HEK293 (cell line): ENCODE measurements around the gene NLRP4.

Experiments
- CTCF ChIA-PET: fragments of 350-600 bp; formaldehyde crosslinking; extraction: SDS; loops from one replicate; lab custom pipeline; 2021; ENCODE audit warnings: antibody characterized with exemption; lab: Yijun Ruan, JAX
- POLR2A ChIA-PET: fragments of 300-600 bp; formaldehyde crosslinking; extraction: SDS; loops from one replicate; lab custom pipeline; 2020; ENCODE audit warnings: antibody characterized with exemption, inconsistent platforms; lab: Yijun Ruan, JAX
- H3K27ac ChIP-seq: fragments of 200-500 bp; sonication (Bioruptor generic); 2 replicates; pipeline ENCODE4 v1.5.1; 2014; ENCODE audit warnings: low read depth, low read length, control low read depth, inconsistent platforms; ENCODE audit errors: extremely low read depth
- H3K36me3 ChIP-seq, 2 experiments: fragments of 200-500 bp in 1 of 2; sonication (Bioruptor generic) in 1 of 2; 1 replicate in 1 of 2; 2 replicates in 1 of 2; pipeline ENCODE4 v1.5.1; 2014 to 2017; ENCODE audit warnings: inconsistent platforms in 2 of 2, low read length in 2 of 2; ENCODE audit not compliant: control insufficient read depth in 2 of 2, insufficient read depth in 1 of 2
- H3K4me1 ChIP-seq: fragments of 200-500 bp; sonication (Bioruptor generic); 2 replicates; pipeline ENCODE4 v1.5.1; 2014; ENCODE audit warnings: mild to moderate bottlenecking, low read length, inconsistent platforms; ENCODE audit not compliant: control insufficient read depth, insufficient read depth
- H3K4me3 ChIP-seq: 2 replicates; pipeline ENCODE4 v1.5.1; 2011; ENCODE audit warnings: low read depth, mild to moderate bottlenecking, control low read depth, low read length, moderate library complexity
- H3K9me3 ChIP-seq: fragments of 200-500 bp; sonication (Bioruptor generic); 2 replicates; pipeline ENCODE4 v1.5.1; 2014; ENCODE audit warnings: low read depth, low read length, inconsistent platforms; ENCODE audit not compliant: control insufficient read depth, insufficient read depth
- GLIS1 ChIP-seq: fragments of 450-650 bp; formaldehyde crosslinking; IDR thresholded peaks from 2 replicates; pipeline ENCODE4 v1.5.1; 2016; ENCODE audit warnings: missing biosample characterization, missing genetic modification characterization
- HOXA7 ChIP-seq: sonication (generic); formaldehyde crosslinking; IDR thresholded peaks from 2 replicates; pipeline ENCODE4 v1.8.1; 2022; ENCODE audit warnings: missing genetic modification reagents, borderline replicate concordance
- KLF7 ChIP-seq: fragments of 450-650 bp; formaldehyde crosslinking; IDR thresholded peaks from 2 replicates; pipeline ENCODE4 v1.5.1; 2016; ENCODE audit warnings: missing biosample characterization, missing genetic modification characterization, borderline replicate concordance
- MEIS1 ChIP-seq: sonication (generic); formaldehyde crosslinking; IDR thresholded peaks from 2 replicates; pipeline ENCODE4 v1.8.1; 2022; ENCODE audit warnings: missing genetic modification reagents, mild to moderate bottlenecking, borderline replicate concordance
- MYNN ChIP-seq: fragments of 450-650 bp; formaldehyde crosslinking; IDR thresholded peaks from 2 replicates; pipeline ENCODE4 v1.5.1; 2016; ENCODE audit warnings: missing biosample characterization, missing genetic modification characterization, borderline replicate concordance
- OVOL3 ChIP-seq: fragments of 450-650 bp; formaldehyde crosslinking; IDR thresholded peaks from 2 replicates; pipeline ENCODE4 v1.5.1; 2016; ENCODE audit warnings: missing biosample characterization, missing genetic modification characterization
- SALL2 ChIP-seq: fragments of 450-650 bp; formaldehyde crosslinking; IDR thresholded peaks from 2 replicates; pipeline ENCODE4 v1.5.0; 2017; ENCODE audit warnings: missing biosample characterization, mild to moderate bottlenecking, missing genetic modification characterization, borderline replicate concordance
- SCRT2 ChIP-seq: fragments of 450-650 bp; formaldehyde crosslinking; IDR thresholded peaks from 2 replicates; pipeline ENCODE4 v1.5.1; 2016; ENCODE audit warnings: missing biosample characterization, missing genetic modification characterization
- SP2 ChIP-seq: fragments of 450-650 bp; formaldehyde crosslinking; IDR thresholded peaks from 2 replicates; pipeline ENCODE4 v1.5.1; 2016; ENCODE audit warnings: missing biosample characterization, missing genetic modification characterization
- ZFP3 ChIP-seq: fragments of 450-650 bp; formaldehyde crosslinking; IDR thresholded peaks from 2 replicates; pipeline ENCODE4 v1.5.1; 2016; ENCODE audit warnings: low read depth, missing biosample characterization, missing genetic modification characterization
- ZFP69B ChIP-seq: fragments of 450-650 bp; formaldehyde crosslinking; IDR thresholded peaks from 2 replicates; pipeline ENCODE4 v1.5.1; 2016; ENCODE audit warnings: missing biosample characterization, missing genetic modification characterization
- ZNF169 ChIP-seq: fragments of 450-650 bp; formaldehyde crosslinking; IDR thresholded peaks from 2 replicates; pipeline ENCODE4 v1.5.1; 2016; ENCODE audit warnings: missing biosample characterization, missing genetic modification characterization
- ZNF292 ChIP-seq: fragments of 450-650 bp; formaldehyde crosslinking; IDR thresholded peaks from 2 replicates; pipeline ENCODE4 v1.5.1; 2016; ENCODE audit warnings: low read depth, missing biosample characterization, missing genetic modification characterization, borderline replicate concordance
- ZNF473 ChIP-seq: fragments of 450-650 bp; formaldehyde crosslinking; IDR thresholded peaks from 2 replicates; pipeline ENCODE4 v1.5.1; 2017; ENCODE audit warnings: missing biosample characterization, missing genetic modification characterization
- ZNF558 ChIP-seq: fragments of 450-650 bp; formaldehyde crosslinking; IDR thresholded peaks from 2 replicates; pipeline ENCODE4 v1.5.1; 2016; ENCODE audit warnings: missing biosample characterization, missing genetic modification characterization
- ZNF585B ChIP-seq: fragments of 450-650 bp; formaldehyde crosslinking; IDR thresholded peaks from 2 replicates; pipeline ENCODE4 v1.5.1; 2016; ENCODE audit warnings: missing biosample characterization, missing genetic modification characterization
- ZNF626 ChIP-seq: fragments of 450-650 bp; sonication (Bioruptor Pico); formaldehyde crosslinking; IDR thresholded peaks from 2 replicates; pipeline ENCODE4 v1.5.1; 2018; ENCODE audit warnings: missing biosample characterization, missing genetic modification characterization, inconsistent platforms
- ZNF660 ChIP-seq: fragments of 450-650 bp; IDR thresholded peaks from 2 replicates; pipeline ENCODE4 v1.5.1; 2018; ENCODE audit warnings: missing biosample characterization, mild to moderate bottlenecking, missing genetic modification characterization
- ZNF747 ChIP-seq: fragments of 450-650 bp; formaldehyde crosslinking; IDR thresholded peaks from 2 replicates; pipeline ENCODE4 v1.5.1; 2016; ENCODE audit warnings: missing biosample characterization, missing genetic modification characterization
- ZNF785 ChIP-seq: fragments of 450-650 bp; formaldehyde crosslinking; IDR thresholded peaks from 2 replicates; pipeline ENCODE4 v1.5.1; 2016; ENCODE audit warnings: missing biosample characterization, missing genetic modification characterization
- ZNF792 ChIP-seq: fragments of 450-650 bp; formaldehyde crosslinking; IDR thresholded peaks from 2 replicates; pipeline ENCODE4 v1.5.1; 2016; ENCODE audit warnings: missing biosample characterization, missing genetic modification characterization
- TF ChIP-seq, protein P1 (sequence below): fragments of 450-650 bp; IDR thresholded peaks from 2 replicates; pipeline ENCODE4 v1.5.1; 2018; ENCODE audit warnings: missing biosample characterization, mild to moderate bottlenecking, missing genetic modification characterization
- TF ChIP-seq, protein P2 (sequence below): fragments of 450-650 bp; formaldehyde crosslinking; IDR thresholded peaks from 2 replicates; pipeline ENCODE4 v1.5.1; 2016; ENCODE audit warnings: missing biosample characterization, missing genetic modification characterization, low read depth
- TF ChIP-seq, protein P3 (sequence below): fragments of 450-650 bp; formaldehyde crosslinking; IDR thresholded peaks from 2 replicates; pipeline ENCODE4 v1.5.1; 2017; ENCODE audit warnings: missing biosample characterization, missing genetic modification characterization
- TF ChIP-seq, protein P4 (sequence below): fragments of 450-650 bp; formaldehyde crosslinking; optimal IDR thresholded peaks from 2 replicates; pipeline ENCODE3; 2016; ENCODE audit warnings: missing biosample characterization, mild to moderate bottlenecking, missing genetic modification characterization

NLRP4 gene

DNA sequence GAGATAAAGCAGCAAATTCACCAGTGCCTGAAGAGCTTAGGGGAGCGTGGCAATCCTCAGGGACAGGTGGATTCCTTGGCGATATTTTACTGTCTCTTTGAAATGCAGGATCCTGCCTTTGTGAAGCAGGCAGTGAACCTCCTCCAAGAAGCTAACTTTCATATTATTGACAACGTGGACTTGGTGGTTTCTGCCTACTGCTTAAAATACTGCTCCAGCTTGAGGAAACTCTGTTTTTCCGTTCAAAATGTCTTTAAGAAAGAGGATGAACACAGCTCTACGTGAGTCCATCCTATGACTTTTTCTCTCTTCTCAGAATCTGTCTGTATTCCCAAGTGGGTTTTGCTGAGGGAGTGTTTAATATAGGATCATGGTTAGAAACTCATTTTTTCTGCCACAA lies 22.6 kb downstream of the NLRP4 start:
- no peaks in the 10 kb centered on the region for H3K36me3 ChIP-seq
- no peak for TF ChIP-seq MYNN (tag by site-specific recombination)
- no peak for TF ChIP-seq ZNF785 (tag by site-specific recombination)
- TF ChIP-seq SCRT2 (tag by site-specific recombination): no peak
- no peak for TF ChIP-seq ZNF747 (tag by site-specific recombination)
- TF ChIP-seq ZNF169 (tag by site-specific recombination): no peak
- no peak for TF ChIP-seq ZNF585B (tag by site-specific recombination)
- TF ChIP-seq, all 188 proteins: peak for 0
- ChIA-PET CTCF (interaction anchor here (0.6 kb wide), 1 partner anchor 83 kb away, joined by 6 read pairs; no protein-coding TSS in a partner anchor), POLR2A (no interaction called here)
- no peaks in the 10 kb centered on the region for H3K4me1 ChIP-seq
- no peaks in the 10 kb centered on the region for H3K9me3 ChIP-seq
- no peak overlapping the region for H3K27ac ChIP-seq
- H3K4me3 ChIP-seq: no peak overlapping the region

DNA sequence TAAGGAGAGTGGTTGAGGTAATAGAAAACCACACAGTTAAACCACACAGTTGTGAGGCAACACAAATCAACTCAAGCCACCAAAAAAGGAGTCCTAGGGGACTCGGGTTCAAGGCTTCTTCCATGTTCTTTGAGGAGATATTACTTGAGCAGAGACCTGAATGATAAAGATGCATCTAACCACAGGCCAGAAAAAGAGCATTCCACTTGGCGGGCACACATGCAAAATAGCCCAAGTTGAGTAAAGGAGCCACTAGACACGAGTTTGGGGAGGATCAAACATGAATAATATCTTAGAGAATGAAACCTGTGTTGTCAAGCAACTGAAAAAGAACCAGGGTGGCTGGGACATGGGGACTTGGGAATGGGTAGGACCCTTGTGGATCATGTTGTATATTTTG lies 30.2 kb downstream of the NLRP4 start:
- Histone ChIP-seq H3K4me1 (no peaks in the 10 kb centered on the region), H3K36me3 (no peaks in the 10 kb centered on the region), H3K9me3 (no peaks in the 10 kb centered on the region), H3K4me3 (no peak overlapping the region)
- CTCF ChIA-PET: no interaction called here
- POLR2A ChIA-PET: no interaction called here
- TF ChIP-seq MEIS1 (CRISPR knock-in tag) (no peak), ZNF558 (tag by site-specific recombination) (no peak), OVOL3 (tag by site-specific recombination) (no peak), ZNF792 (tag by site-specific recombination) (no peak), GLIS1 (no peak), ZNF626 (tag by site-specific recombination) (no peak), ZNF292 (tag by site-specific recombination) (no peak)
- TF ChIP-seq, protein P1, sequence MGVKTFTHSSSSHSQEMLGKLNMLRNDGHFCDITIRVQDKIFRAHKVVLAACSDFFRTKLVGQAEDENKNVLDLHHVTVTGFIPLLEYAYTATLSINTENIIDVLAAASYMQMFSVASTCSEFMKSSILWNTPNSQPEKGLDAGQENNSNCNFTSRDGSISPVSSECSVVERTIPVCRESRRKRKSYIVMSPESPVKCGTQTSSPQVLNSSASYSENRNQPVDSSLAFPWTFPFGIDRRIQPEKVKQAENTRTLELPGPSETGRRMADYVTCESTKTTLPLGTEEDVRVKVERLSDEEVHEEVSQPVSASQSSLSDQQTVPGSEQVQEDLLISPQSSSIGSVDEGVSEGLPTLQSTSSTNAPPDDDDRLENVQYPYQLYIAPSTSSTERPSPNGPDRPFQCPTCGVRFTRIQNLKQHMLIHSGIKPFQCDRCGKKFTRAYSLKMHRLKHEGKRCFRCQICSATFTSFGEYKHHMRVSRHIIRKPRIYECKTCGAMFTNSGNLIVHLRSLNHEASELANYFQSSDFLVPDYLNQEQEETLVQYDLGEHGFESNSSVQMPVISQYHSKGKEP (tag by site-specific recombination): no peak
- TF ChIP-seq, protein P2, sequence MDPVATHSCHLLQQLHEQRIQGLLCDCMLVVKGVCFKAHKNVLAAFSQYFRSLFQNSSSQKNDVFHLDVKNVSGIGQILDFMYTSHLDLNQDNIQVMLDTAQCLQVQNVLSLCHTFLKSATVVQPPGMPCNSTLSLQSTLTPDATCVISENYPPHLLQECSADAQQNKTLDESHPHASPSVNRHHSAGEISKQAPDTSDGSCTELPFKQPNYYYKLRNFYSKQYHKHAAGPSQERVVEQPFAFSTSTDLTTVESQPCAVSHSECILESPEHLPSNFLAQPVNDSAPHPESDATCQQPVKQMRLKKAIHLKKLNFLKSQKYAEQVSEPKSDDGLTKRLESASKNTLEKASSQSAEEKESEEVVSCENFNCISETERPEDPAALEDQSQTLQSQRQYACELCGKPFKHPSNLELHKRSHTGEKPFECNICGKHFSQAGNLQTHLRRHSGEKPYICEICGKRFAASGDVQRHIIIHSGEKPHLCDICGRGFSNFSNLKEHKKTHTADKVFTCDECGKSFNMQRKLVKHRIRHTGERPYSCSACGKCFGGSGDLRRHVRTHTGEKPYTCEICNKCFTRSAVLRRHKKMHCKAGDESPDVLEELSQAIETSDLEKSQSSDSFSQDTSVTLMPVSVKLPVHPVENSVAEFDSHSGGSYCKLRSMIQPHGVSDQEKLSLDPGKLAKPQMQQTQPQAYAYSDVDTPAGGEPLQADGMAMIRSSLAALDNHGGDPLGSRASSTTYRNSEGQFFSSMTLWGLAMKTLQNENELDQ: no peak
- TF ChIP-seq, all 188 proteins: peak for 0
- no peak overlapping the region for H3K27ac ChIP-seq

DNA sequence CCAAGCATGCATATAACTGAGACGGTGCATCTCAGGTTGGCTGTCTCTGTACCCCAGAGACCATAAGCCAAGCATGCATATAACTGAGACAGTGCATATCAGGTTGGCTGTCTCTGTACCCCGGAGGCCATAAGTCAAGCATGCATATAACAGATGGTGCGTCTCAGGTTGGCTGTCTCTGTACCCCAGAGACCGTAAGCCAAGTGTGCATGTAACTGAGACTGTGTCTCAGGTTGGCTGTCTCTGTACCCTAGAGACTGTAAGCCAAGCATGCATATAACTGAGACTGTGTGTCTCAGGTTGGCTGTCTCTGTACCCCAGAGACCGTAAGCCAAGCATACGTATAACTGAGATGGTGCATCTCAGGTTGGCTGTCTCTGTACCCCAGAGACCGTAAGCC lies 30.8 kb downstream of the NLRP4 start:
- ChIA-PET POLR2A (no interaction called here), CTCF (interaction anchor here (0.7 kb wide), 1 partner anchor 289 kb away, joined by 3 read pairs; no protein-coding TSS in a partner anchor)
- no peaks in the 10 kb centered on the region for H3K4me1 ChIP-seq
- no peaks in the 10 kb centered on the region for H3K36me3 ChIP-seq
- no peak overlapping the region for H3K4me3 ChIP-seq
- H3K27ac ChIP-seq: no peak overlapping the region
- no peaks in the 10 kb centered on the region for H3K9me3 ChIP-seq
- no peak for TF ChIP-seq ZNF473
- TF ChIP-seq HOXA7 (CRISPR knock-in tag): no peak
- TF ChIP-seq ZNF660 (tag by site-specific recombination): no peak
- no peak for TF ChIP-seq ZFP69B
- TF ChIP-seq, protein P3, sequence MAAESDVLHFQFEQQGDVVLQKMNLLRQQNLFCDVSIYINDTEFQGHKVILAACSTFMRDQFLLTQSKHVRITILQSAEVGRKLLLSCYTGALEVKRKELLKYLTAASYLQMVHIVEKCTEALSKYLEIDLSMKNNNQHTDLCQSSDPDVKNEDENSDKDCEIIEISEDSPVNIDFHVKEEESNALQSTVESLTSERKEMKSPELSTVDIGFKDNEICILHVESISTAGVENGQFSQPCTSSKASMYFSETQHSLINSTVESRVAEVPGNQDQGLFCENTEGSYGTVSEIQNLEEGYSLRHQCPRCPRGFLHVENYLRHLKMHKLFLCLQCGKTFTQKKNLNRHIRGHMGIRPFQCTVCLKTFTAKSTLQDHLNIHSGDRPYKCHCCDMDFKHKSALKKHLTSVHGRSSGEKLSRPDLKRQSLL: no peak
- TF ChIP-seq KLF7 (tag by site-specific recombination): no peak
- no peak for TF ChIP-seq ZNF585B (tag by site-specific recombination)
- TF ChIP-seq ZFP3: no peak
- TF ChIP-seq SALL2: no peak
- TF ChIP-seq, protein P4, sequence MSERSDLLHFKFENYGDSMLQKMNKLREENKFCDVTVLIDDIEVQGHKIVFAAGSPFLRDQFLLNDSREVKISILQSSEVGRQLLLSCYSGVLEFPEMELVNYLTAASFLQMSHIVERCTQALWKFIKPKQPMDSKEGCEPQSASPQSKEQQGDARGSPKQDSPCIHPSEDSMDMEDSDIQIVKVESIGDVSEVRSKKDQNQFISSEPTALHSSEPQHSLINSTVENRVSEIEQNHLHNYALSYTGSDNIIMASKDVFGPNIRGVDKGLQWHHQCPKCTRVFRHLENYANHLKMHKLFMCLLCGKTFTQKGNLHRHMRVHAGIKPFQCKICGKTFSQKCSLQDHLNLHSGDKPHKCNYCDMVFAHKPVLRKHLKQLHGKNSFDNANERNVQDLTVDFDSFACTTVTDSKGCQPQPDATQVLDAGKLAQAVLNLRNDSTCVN: no peak
- TF ChIP-seq SP2 (tag by site-specific recombination): no peak
